ENCODE data around the gene EIPR1. TPM values are rescaled to one million over a fixed set of nuclear protein-coding genes. Genes with fewer than 3 reads are reported as not detected.

Gene EIPR1
- total and polyA plus RNA-seq, 10 of the 15 experiments (the other 5 are each of a cell fraction or from before 2014, with no cell fraction given) = 23.6 to 61.2 (median 42.2) TPM

DNA sequence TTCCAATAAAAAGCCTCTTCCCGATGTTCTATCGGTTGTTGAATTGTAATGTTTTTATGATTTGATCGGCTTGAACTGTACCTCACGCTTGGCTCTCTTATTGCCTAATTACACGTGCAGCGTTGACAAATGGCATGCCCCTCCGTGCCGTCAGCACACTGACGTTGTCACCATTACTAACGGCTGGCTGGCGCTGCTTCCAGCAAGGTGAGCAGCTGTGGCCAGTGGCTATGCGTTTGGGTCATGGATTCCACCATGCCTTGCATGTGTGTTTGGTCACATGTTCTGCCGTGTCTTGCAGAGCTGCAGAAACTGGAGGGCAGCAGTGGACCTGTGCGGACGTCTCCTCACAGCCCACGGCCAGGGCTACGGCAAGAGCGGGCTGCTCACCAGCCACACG lies 44.0 kb upstream of the EIPR1 start:
- H2AFZ ChIP-seq (ENCODE audit: control insufficient read depth, low read depth, low read length) = no peak overlapping the region
- no peak overlapping the region for H3K4me2 ChIP-seq (ENCODE audit: control insufficient read depth, insufficient read depth)
- no peak for ATAC-seq
- H3K4me1 ChIP-seq (ENCODE audit: control insufficient read depth, insufficient read depth, low read length) = peaks cover 6% of the 10 kb centered on the region
- TF ChIP-seq, protein P1, sequence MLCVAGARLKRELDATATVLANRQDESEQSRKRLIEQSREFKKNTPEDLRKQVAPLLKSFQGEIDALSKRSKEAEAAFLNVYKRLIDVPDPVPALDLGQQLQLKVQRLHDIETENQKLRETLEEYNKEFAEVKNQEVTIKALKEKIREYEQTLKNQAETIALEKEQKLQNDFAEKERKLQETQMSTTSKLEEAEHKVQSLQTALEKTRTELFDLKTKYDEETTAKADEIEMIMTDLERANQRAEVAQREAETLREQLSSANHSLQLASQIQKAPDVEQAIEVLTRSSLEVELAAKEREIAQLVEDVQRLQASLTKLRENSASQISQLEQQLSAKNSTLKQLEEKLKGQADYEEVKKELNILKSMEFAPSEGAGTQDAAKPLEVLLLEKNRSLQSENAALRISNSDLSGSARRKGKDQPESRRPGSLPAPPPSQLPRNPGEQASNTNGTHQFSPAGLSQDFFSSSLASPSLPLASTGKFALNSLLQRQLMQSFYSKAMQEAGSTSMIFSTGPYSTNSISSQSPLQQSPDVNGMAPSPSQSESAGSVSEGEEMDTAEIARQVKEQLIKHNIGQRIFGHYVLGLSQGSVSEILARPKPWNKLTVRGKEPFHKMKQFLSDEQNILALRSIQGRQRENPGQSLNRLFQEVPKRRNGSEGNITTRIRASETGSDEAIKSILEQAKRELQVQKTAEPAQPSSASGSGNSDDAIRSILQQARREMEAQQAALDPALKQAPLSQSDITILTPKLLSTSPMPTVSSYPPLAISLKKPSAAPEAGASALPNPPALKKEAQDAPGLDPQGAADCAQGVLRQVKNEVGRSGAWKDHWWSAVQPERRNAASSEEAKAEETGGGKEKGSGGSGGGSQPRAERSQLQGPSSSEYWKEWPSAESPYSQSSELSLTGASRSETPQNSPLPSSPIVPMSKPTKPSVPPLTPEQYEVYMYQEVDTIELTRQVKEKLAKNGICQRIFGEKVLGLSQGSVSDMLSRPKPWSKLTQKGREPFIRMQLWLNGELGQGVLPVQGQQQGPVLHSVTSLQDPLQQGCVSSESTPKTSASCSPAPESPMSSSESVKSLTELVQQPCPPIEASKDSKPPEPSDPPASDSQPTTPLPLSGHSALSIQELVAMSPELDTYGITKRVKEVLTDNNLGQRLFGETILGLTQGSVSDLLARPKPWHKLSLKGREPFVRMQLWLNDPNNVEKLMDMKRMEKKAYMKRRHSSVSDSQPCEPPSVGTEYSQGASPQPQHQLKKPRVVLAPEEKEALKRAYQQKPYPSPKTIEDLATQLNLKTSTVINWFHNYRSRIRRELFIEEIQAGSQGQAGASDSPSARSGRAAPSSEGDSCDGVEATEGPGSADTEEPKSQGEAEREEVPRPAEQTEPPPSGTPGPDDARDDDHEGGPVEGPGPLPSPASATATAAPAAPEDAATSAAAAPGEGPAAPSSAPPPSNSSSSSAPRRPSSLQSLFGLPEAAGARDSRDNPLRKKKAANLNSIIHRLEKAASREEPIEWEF (IDR thresholded peaks at IDR 0.05; ENCODE audit: insufficient replicate concordance, low read depth, low read length) = no peak
- TF ChIP-seq BHLHE40 (IDR thresholded peaks at IDR 0.05; ENCODE audit: borderline replicate concordance in 1 of 2, low read depth in 2 of 2, low read length in 1 of 2) (no peak), MYB (IDR thresholded peaks at IDR 0.05; ENCODE audit: borderline replicate concordance, low read depth, low read length) (no peak), SMAD5 (IDR thresholded peaks at IDR 0.05; ENCODE audit: low read depth) (no peak), MTA2 (IDR thresholded peaks at IDR 0.05; ENCODE audit: low read depth) (no peak), RUNX3 (IDR thresholded peaks at IDR 0.05; ENCODE audit: low read length) (no peak), SREBF1 (IDR thresholded peaks at IDR 0.05; ENCODE audit: low read length) (no peak), NBN (IDR thresholded peaks at IDR 0.05) (no peak), RELA (IDR thresholded peaks at IDR 0.05; ENCODE audit: borderline replicate concordance, partially characterized antibody) (no peak), MEF2A (IDR thresholded peaks at IDR 0.05; ENCODE audit: insufficient read depth, low read depth, low read length) (no peak)
- TF ChIP-seq, protein P2, sequence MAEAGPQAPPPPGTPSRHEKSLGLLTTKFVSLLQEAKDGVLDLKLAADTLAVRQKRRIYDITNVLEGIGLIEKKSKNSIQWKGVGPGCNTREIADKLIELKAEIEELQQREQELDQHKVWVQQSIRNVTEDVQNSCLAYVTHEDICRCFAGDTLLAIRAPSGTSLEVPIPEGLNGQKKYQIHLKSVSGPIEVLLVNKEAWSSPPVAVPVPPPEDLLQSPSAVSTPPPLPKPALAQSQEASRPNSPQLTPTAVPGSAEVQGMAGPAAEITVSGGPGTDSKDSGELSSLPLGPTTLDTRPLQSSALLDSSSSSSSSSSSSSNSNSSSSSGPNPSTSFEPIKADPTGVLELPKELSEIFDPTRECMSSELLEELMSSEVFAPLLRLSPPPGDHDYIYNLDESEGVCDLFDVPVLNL (IDR thresholded peaks at IDR 0.05; ENCODE audit: low read depth, low read length) = no peak
- TF ChIP-seq, protein P3, sequence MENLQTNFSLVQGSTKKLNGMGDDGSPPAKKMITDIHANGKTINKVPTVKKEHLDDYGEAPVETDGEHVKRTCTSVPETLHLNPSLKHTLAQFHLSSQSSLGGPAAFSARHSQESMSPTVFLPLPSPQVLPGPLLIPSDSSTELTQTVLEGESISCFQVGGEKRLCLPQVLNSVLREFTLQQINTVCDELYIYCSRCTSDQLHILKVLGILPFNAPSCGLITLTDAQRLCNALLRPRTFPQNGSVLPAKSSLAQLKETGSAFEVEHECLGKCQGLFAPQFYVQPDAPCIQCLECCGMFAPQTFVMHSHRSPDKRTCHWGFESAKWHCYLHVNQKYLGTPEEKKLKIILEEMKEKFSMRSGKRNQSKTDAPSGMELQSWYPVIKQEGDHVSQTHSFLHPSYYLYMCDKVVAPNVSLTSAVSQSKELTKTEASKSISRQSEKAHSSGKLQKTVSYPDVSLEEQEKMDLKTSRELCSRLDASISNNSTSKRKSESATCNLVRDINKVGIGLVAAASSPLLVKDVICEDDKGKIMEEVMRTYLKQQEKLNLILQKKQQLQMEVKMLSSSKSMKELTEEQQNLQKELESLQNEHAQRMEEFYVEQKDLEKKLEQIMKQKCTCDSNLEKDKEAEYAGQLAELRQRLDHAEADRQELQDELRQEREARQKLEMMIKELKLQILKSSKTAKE (IDR thresholded peaks at IDR 0.05; ENCODE audit: low read depth, poor library complexity, severe bottlenecking) = no peak
- TF ChIP-seq, protein P4, sequence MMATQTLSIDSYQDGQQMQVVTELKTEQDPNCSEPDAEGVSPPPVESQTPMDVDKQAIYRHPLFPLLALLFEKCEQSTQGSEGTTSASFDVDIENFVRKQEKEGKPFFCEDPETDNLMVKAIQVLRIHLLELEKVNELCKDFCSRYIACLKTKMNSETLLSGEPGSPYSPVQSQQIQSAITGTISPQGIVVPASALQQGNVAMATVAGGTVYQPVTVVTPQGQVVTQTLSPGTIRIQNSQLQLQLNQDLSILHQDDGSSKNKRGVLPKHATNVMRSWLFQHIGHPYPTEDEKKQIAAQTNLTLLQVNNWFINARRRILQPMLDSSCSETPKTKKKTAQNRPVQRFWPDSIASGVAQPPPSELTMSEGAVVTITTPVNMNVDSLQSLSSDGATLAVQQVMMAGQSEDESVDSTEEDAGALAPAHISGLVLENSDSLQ (IDR thresholded peaks at IDR 0.05) = no peak
- no peak overlapping the region for H3K4me3 ChIP-seq
- H3K36me3 ChIP-seq (ENCODE audit: control insufficient read depth in 2 of 2, insufficient read depth in 2 of 2, low read length in 1 of 2) = peaks cover 8 to 31% of the 10 kb centered on the region in 2 experiments
- no peaks in the 10 kb centered on the region for H3K27me3 ChIP-seq (replicated peaks in 1 of 2; ENCODE audit: control insufficient read depth in 2 of 2, insufficient read depth in 2 of 2, low read length in 1 of 2)
- no peaks in the 10 kb centered on the region; the same call in 2 of the 3 replicates for H3K9me3 ChIP-seq (replicated peaks; ENCODE audit: control insufficient read depth, insufficient read depth, low read length)
- no peak overlapping the region for H3K9ac ChIP-seq (ENCODE audit: control insufficient read depth, insufficient read depth, low read length)
- no peak for DNase-seq (ENCODE audit: low read depth, low spot score)
- BruUV-seq (replicated peaks) = no TSS peak
- in situ Hi-C loops (cut with MboI) = no loop called here
- no peaks in the 10 kb centered on the region for H4K20me1 ChIP-seq (ENCODE audit: control insufficient read depth, insufficient read depth)
- POLR2A ChIA-PET = no interaction called here
- WGBS (ENCODE audit: insufficient coverage, insufficient replicate concordance, low lambda C conversion rate, missing lambda C conversion rate) = 89% methylated on average over 19 of the region's 19 CpGs
- no peak for FAIRE-seq
- H3K27ac ChIP-seq (ENCODE audit: control insufficient read depth, insufficient read depth) = no peak overlapping the region
- intact Hi-C loops (cut with micrococcal nuclease; ENCODE audit: unreplicated experiment) = no loop called here
- CTCF ChIA-PET = interaction anchor here (3.3 kb wide), 1 partner anchor 41 kb away, joined by 44 read pairs; no protein-coding TSS in a partner anchor
- SMC1A ChIA-PET (ENCODE audit: uncharacterized antibody, unreplicated experiment) = interaction anchor here (1.2 to 1.4 kb wide), 2 partner anchors 16 to 230 kb away, joined by 3 read pairs; no protein-coding TSS in a partner anchor
- RAD21 ChIA-PET (ENCODE audit: unreplicated experiment) = no interaction called here
- no peaks in the 10 kb centered on the region for H3K79me2 ChIP-seq (ENCODE audit: control insufficient read depth, insufficient read depth, low read length)
